HepG2 (cell line): ENCODE data around the gene NUP85. TPM values are rescaled to one million over a fixed set of nuclear protein-coding genes. Genes with fewer than 3 reads are reported as not detected.

Source experiments
- AGO1 ChIP-seq: fragments of 200-400 bp; formaldehyde crosslinking; IDR thresholded peaks from 2 replicates; pipeline ENCODE4 v1.6.1; 2017; ENCODE audit warnings: mild to moderate bottlenecking, low read depth, low read length, moderate library complexity; ENCODE audit not compliant: poor library complexity, severe bottlenecking
- CREB1 ChIP-seq, 2 experiments: fragments of 450-650 bp in 1 of 2; IDR thresholded peaks; 2 replicates each; pipeline ENCODE4 v1.6.1; 2016 to 2017; ENCODE audit warnings: control low read depth in 1 of 2, mild to moderate bottlenecking in 1 of 2, missing compliant biosample characterization in 1 of 2, missing genetic modification characterization in 1 of 2
- EHMT2 ChIP-seq: fragments of 200-600 bp; sonication (generic); IDR thresholded peaks from 2 replicates; pipeline ENCODE4 v1.7.0; 2017; ENCODE audit warnings: antibody characterized with exemption, low read depth, low read length, borderline replicate concordance
- HDAC1 ChIP-seq: sonication (generic); formaldehyde crosslinking; IDR thresholded peaks from 2 replicates; pipeline ENCODE4 v1.5.1; 2020; ENCODE audit warnings: mild to moderate bottlenecking, missing genetic modification reagents
- HOMEZ ChIP-seq: IDR thresholded peaks from 2 replicates; pipeline ENCODE4 v1.6.1; 2016; ENCODE audit warnings: low read depth
- IRF9 ChIP-seq: sonication (generic); formaldehyde crosslinking; IDR thresholded peaks from 2 replicates; pipeline ENCODE4 v1.8.0; 2022; ENCODE audit warnings: missing genetic modification reagents, mild to moderate bottlenecking, borderline replicate concordance
- KLF9 ChIP-seq: IDR thresholded peaks from 2 replicates; pipeline ENCODE4 v1.6.1; 2016; ENCODE audit warnings: low read depth
- MAFF ChIP-seq: IDR thresholded peaks from 2 replicates; pipeline ENCODE4 v1.6.1; 2011; ENCODE audit warnings: low read depth, low read length, improper control_type of control experiment
- MXD4 ChIP-seq: IDR thresholded peaks from 2 replicates; pipeline ENCODE4 v1.6.1; 2016; ENCODE audit warnings: mild to moderate bottlenecking, missing biosample characterization, missing genetic modification reagents
- NBN ChIP-seq: fragments of 450-650 bp; conservative IDR thresholded peaks from 2 replicates; pipeline ENCODE4 v1.6.1; 2017
- PAWR ChIP-seq: sonication (generic); formaldehyde crosslinking; IDR thresholded peaks from 2 replicates; pipeline ENCODE4 v1.4.0; 2020; ENCODE audit warnings: missing genetic modification reagents, mild to moderate bottlenecking, borderline replicate concordance
- PRDM15 ChIP-seq: sonication (generic); formaldehyde crosslinking; IDR thresholded peaks from 2 replicates; pipeline ENCODE4 v1.4.0; 2020; ENCODE audit warnings: missing genetic modification reagents
- TFDP2 ChIP-seq: sonication (generic); formaldehyde crosslinking; IDR thresholded peaks from 2 replicates; pipeline ENCODE4 v1.4.0; 2020; ENCODE audit warnings: missing genetic modification reagents
- THAP7 ChIP-seq: sonication (generic); formaldehyde crosslinking; IDR thresholded peaks from 2 replicates; pipeline ENCODE4 v1.8.1; 2023; ENCODE audit warnings: mild to moderate bottlenecking, missing genetic modification reagents
- ZFP62 ChIP-seq: sonication (generic); formaldehyde crosslinking; IDR thresholded peaks from 2 replicates; pipeline ENCODE4 v1.4.0; 2020; ENCODE audit warnings: missing genetic modification reagents
- ZNF282 ChIP-seq: fragments of 450-650 bp; IDR thresholded peaks from 2 replicates; pipeline ENCODE4 v1.6.1; 2018; ENCODE audit not compliant: partially characterized antibody
- ZNF350 ChIP-seq: sonication (generic); formaldehyde crosslinking; IDR thresholded peaks from 2 replicates; pipeline ENCODE4 v1.4.0; 2020; ENCODE audit warnings: mild to moderate bottlenecking, low read depth, missing genetic modification reagents, borderline replicate concordance
- ZNF510 ChIP-seq: sonication (generic); formaldehyde crosslinking; IDR thresholded peaks from 2 replicates; pipeline ENCODE4 v1.4.0; 2020; ENCODE audit warnings: low read depth, mild to moderate bottlenecking, missing genetic modification reagents
- ZSCAN22 ChIP-seq: sonication (generic); formaldehyde crosslinking; IDR thresholded peaks from 2 replicates; pipeline ENCODE4 v1.4.0; 2020; ENCODE audit warnings: mild to moderate bottlenecking, missing genetic modification reagents
- ZSCAN31 ChIP-seq: sonication (generic); formaldehyde crosslinking; IDR thresholded peaks from 2 replicates; pipeline ENCODE4 v1.5.0; 2020; ENCODE audit warnings: low read depth, mild to moderate bottlenecking, missing genetic modification reagents
- polyA plus RNA-seq, 8 experiments: library from polyadenylated mRNA; depleted of rRNA in 3 of 8; stranded (reverse) in 7 of 8; unstranded in 1 of 8; fragments of >200 nt; fragmentation: Illumina TruSeq in 4 of 8; extraction: Trizol in 4 of 8; gene quantifications; 2 replicates each; pipeline versions ENCODE4 v1.2.1 to v1.2.3, GENCODE V29; 2011 to 2016; ENCODE audit warnings: low read depth in 4 of 8, missing spikeins in 1 of 8, mixed read lengths in 1 of 8; ENCODE audit not compliant: insufficient read depth in 1 of 8
- total RNA-seq, 5 experiments: library from RNA; depleted of rRNA; stranded (reverse); fragments of >200 nt; fragmentation: Illumina TruSeq; extraction: Trizol; gene quantifications; 2 replicates each; pipeline ENCODE4 v1.2.3, GENCODE V29; 2016; ENCODE audit warnings: low read depth in 1 of 5

NUP85 gene
- total and polyA plus RNA-seq, 2 of the 13 experiments (the other 11 are each of a cell fraction or from before 2014, with no cell fraction given): 89.1 to 124 TPM

- peak; percentile 45; the same call in 1 of the 2 replicates for TF ChIP-seq PRDM15 (CRISPR knock-in tag)
- TF ChIP-seq ZSCAN31: peak; percentile 60
- peak; percentile 97 for TF ChIP-seq IRF9 (CRISPR knock-in tag)
- TF ChIP-seq MAFF: no peak
- 0 out of 2 replicates have a peak, but pooled peaks have one; percentile 77 for TF ChIP-seq PAWR (CRISPR knock-in tag)
- no peak for TF ChIP-seq ZNF282
- no peak for TF ChIP-seq ZSCAN22 (CRISPR knock-in tag)
- no peak for TF ChIP-seq ZFP62
- TF ChIP-seq NBN: no peak
- TF ChIP-seq CREB1 (IDR thresholded peaks at IDR 0.05): peak; percentile 24; the same call in 1 of the 2 replicates
- peak; percentile 68 for TF ChIP-seq CREB1 (CRISPR knock-in tag; IDR thresholded peaks at IDR 0.05)
- TF ChIP-seq MXD4 (CRISPR knock-in tag): no peak; the same call in none of the 2 replicates
- TF ChIP-seq KLF9 (CRISPR knock-in tag): peak; percentile 24; the same call in 1 of the 2 replicates
- no peak; the same call in 1 of the 2 replicates for TF ChIP-seq EHMT2
- peak; percentile 98 for TF ChIP-seq ZNF350
- TF ChIP-seq AGO1: peak; percentile 80
- peak; percentile 46; the same call in 1 of the 2 replicates for TF ChIP-seq HOMEZ (CRISPR knock-in tag)
- 0 out of 2 replicates have a peak, but pooled peaks have one; percentile 60 for TF ChIP-seq THAP7
- peak; percentile 75 for TF ChIP-seq ZNF510 (CRISPR knock-in tag)
- TF ChIP-seq TFDP2 (CRISPR knock-in tag): peak; percentile 98
- TF ChIP-seq HDAC1 (CRISPR knock-in tag): peak; percentile 97
These were observed at the start of gene NUP85 (continued) for GRCh38 chr17:75205037-75205792.
